ENCODE results near the gene AKR1C8. TPM values are rescaled to one million over a fixed set of nuclear protein-coding genes. Genes with fewer than 3 reads are reported as not detected.

Gene AKR1C8
- total and polyA plus RNA-seq, 2 of the 13 experiments (the other 11 are each of a cell fraction or from before 2014, with no cell fraction given), result 0.12 TPM; not detected in 1

GRCh38 chr10:5147255-5147980 is 37.5 kb downstream of the AKR1C8 start (continued):
- TF ChIP-seq ZNF30 (CRISPR knock-in tag; IDR thresholded peaks at IDR 0.05) (no peak), KMT2A (CRISPR knock-in tag; IDR thresholded peaks at IDR 0.05) (no peak; the same call in 1 of the 2 replicates), ZC3H13 (CRISPR knock-in tag; IDR thresholded peaks at IDR 0.05) (peak; percentile 43; the same call in 1 of the 2 replicates), GZF1 (CRISPR knock-in tag; IDR thresholded peaks at IDR 0.05) (no peak), PLRG1 (conservative IDR thresholded peaks at IDR 0.05) (no peak), SRY (CRISPR knock-in tag; IDR thresholded peaks at IDR 0.05) (no peak), LCORL (IDR thresholded peaks at IDR 0.05) (peak; percentile 87), LCORL (CRISPR knock-in tag; IDR thresholded peaks at IDR 0.05) (peak; percentile 92), CBX2 (IDR thresholded peaks at IDR 0.05; ENCODE audit: low read depth, low read length) (no peak), CBX2 (CRISPR knock-in tag; IDR thresholded peaks at IDR 0.05; ENCODE audit: low read depth) (no peak), MAX (IDR thresholded peaks at IDR 0.05) (peak; percentile 80), ZNF530 (CRISPR knock-in tag; IDR thresholded peaks at IDR 0.05; ENCODE audit: low read depth) (no peak), GABPA (IDR thresholded peaks at IDR 0.05; ENCODE audit: low read depth, low read length) (no peak), GABPA (CRISPR knock-in tag; IDR thresholded peaks at IDR 0.05; ENCODE audit: low read depth) (0 out of 2 replicates have a peak, but pooled peaks have one; percentile 57), ZMYM3 (CRISPR knock-in tag; IDR thresholded peaks at IDR 0.05) (peak; percentile 51; the same call in 1 of the 2 replicates), TBX3 (IDR thresholded peaks at IDR 0.05; ENCODE audit: borderline replicate concordance) (peak; percentile 78; the same call in 1 of the 2 replicates), ZNF460 (CRISPR knock-in tag; IDR thresholded peaks at IDR 0.05; ENCODE audit: borderline replicate concordance) (no peak; the same call in 1 of the 2 replicates), ZNF276 (CRISPR knock-in tag; IDR thresholded peaks at IDR 0.05; ENCODE audit: low read depth) (no peak; the same call in none of the 2 replicates), POLR2AphosphoS5 (IDR thresholded peaks at IDR 0.05; ENCODE audit: low read depth, low read length) (peak; percentile 82), ZNF234 (CRISPR knock-in tag; conservative IDR thresholded peaks at IDR 0.05) (no peak), SP140L (CRISPR knock-in tag; IDR thresholded peaks at IDR 0.05; ENCODE audit: borderline replicate concordance) (no peak; the same call in 1 of the 2 replicates), ZNF441 (CRISPR knock-in tag; IDR thresholded peaks at IDR 0.05; ENCODE audit: borderline replicate concordance) (peak; percentile 81; the same call in 1 of the 2 replicates), ZNF124 (CRISPR knock-in tag; IDR thresholded peaks at IDR 0.05) (0 out of 2 replicates have a peak, but pooled peaks have one; percentile 33), ZNF496 (CRISPR knock-in tag; IDR thresholded peaks at IDR 0.05; ENCODE audit: insufficient replicate concordance) (no peak), CENPT (CRISPR knock-in tag; IDR thresholded peaks at IDR 0.05; ENCODE audit: low read depth) (no peak), ARID2 (CRISPR knock-in tag; IDR thresholded peaks at IDR 0.05; ENCODE audit: borderline replicate concordance) (no peak), ETS1 (CRISPR knock-in tag; IDR thresholded peaks at IDR 0.05) (no peak), FOXA1 (IDR thresholded peaks at IDR 0.05) (peak; percentile 80), FOXA1 (CRISPR knock-in tag; IDR thresholded peaks at IDR 0.05) (peak; percentile 91), ZNF343 (CRISPR knock-in tag; IDR thresholded peaks at IDR 0.05) (no peak)

All from HepG2 (cell line).